Measurements from ENCODE around the gene ATP9A.

DNA sequence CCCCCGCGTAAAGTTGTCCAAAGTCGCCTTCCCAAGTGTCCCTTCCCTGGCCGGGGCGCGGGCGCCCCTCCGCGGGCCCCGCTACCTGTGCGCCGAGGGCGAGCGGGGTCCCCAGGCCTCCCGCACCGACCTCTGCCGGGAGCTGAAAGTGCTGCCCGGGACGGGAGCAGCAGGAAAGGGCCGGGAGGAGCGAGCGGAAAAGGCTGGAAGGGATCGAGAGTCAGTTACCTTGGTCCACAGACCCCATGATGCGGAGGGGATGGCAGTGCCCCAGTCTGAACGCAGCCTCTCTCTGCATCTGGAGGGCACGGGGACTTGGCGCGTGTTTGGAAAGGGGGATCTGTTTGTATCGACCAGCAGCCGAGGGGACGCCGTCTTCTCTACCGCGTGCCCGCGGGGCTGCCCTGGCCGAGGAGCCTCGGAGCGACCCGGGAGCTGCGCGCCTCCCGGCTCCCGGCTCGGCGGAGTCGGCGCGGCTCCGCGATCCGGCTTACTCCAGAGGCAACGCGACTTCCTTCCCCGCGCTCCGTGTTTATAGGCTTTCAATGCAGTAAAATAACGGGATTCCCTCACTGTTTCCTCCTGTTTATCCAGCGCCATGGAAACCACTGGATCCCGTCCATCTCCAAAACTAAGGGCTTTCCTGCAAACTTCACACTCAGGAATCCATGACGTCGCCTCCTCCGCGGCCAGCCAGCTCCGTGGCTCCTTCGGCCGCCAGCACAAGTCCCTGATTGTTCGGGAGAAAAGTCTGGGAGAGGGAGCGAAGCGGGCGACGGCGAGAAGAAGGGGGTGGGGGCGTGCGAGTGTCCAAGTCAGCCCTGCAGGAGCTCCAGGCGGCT is 205.6 kb downstream of the ATP9A start:
- TF ChIP-seq POLR2AphosphoS5 (IDR thresholded peaks at IDR 0.05; ENCODE audit: low read depth, low read length), result no peak
- TF ChIP-seq POLR2A (IDR thresholded peaks at IDR 0.05; ENCODE audit: low read depth, low read length), result no peak
- no peak for TF ChIP-seq TAF1 (IDR thresholded peaks at IDR 0.05; ENCODE audit: low read depth, low read length)
